ENCODE data around the gene PPM1L. TPM values are rescaled to one million over a fixed set of nuclear protein-coding genes. Genes with fewer than 3 reads are reported as not detected.
A peak's percentile ranks its signal among the peaks of the same experiment; 100 is the strongest.

Gene PPM1L
- total RNA-seq, 1 donor from 2014 or later = 13.5 TPM

- DNase-seq (no peak), ATAC-seq (peak; percentile 15)
- intact Hi-C loops (cut with DNase I) = no loop called here
- Histone ChIP-seq H3K27me3 (no peaks in the 10 kb centered on the region), H3K27ac (no peak overlapping the region), H3K9me3 (no peaks in the 10 kb centered on the region), H3K36me3 (no peaks in the 10 kb centered on the region), H3K4me3 (no peak overlapping the region), H3K4me1 (peaks cover 4% of the 10 kb centered on the region)
- TF ChIP-seq, protein P1, sequence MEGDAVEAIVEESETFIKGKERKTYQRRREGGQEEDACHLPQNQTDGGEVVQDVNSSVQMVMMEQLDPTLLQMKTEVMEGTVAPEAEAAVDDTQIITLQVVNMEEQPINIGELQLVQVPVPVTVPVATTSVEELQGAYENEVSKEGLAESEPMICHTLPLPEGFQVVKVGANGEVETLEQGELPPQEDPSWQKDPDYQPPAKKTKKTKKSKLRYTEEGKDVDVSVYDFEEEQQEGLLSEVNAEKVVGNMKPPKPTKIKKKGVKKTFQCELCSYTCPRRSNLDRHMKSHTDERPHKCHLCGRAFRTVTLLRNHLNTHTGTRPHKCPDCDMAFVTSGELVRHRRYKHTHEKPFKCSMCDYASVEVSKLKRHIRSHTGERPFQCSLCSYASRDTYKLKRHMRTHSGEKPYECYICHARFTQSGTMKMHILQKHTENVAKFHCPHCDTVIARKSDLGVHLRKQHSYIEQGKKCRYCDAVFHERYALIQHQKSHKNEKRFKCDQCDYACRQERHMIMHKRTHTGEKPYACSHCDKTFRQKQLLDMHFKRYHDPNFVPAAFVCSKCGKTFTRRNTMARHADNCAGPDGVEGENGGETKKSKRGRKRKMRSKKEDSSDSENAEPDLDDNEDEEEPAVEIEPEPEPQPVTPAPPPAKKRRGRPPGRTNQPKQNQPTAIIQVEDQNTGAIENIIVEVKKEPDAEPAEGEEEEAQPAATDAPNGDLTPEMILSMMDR (IDR thresholded peaks at IDR 0.05) = no peak
Observed at GRCh38 chr3:160808838-160809237, 52.8 kb downstream of the PPM1L start.

DNA sequence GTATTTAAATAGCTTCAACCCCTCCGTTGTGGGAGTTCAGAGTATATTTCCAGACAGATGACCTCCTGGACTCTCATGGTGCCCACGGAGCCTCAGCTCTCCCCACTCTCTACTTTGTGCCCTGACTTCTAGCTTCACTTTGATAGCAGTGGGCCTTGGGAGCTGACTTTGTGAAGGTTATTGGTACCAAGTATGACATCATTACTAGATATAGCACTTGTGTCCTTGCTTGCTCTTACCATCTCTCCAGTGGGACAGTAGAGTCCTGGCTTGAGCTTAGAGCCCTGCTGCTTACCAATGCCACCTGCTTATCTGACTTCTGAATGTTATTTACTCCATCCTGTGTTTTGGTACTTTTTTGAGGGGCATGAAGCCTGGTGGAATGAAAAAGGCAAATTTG is 53.4 kb downstream of the PPM1L start:
- TF ChIP-seq, protein P1 (IDR thresholded peaks at IDR 0.05) = no peak
- no peaks in the 10 kb centered on the region for H3K36me3 ChIP-seq
- no peak for ATAC-seq
- H3K4me1 ChIP-seq = peaks cover 4% of the 10 kb centered on the region
- no peaks in the 10 kb centered on the region for H3K9me3 ChIP-seq
- no peak overlapping the region for H3K4me3 ChIP-seq
- H3K27ac ChIP-seq = no peak overlapping the region
- intact Hi-C loops (cut with DNase I) = no loop called here
- H3K27me3 ChIP-seq = no peaks in the 10 kb centered on the region
- DNase-seq = no peak

GRCh38 chr3:160810362-160811236 is 54.6 kb downstream of the PPM1L start:
- no peak overlapping the region for H3K4me3 ChIP-seq
- no peaks in the 10 kb centered on the region for H3K36me3 ChIP-seq
- DNase-seq = no peak
- H3K9me3 ChIP-seq = no peaks in the 10 kb centered on the region
- ATAC-seq = no peak
- H3K27me3 ChIP-seq = no peaks in the 10 kb centered on the region
- intact Hi-C loops (cut with DNase I) = no loop called here
- H3K4me1 ChIP-seq = peaks cover 4% of the 10 kb centered on the region
- TF ChIP-seq, protein P1 (IDR thresholded peaks at IDR 0.05) = no peak
- no peak overlapping the region for H3K27ac ChIP-seq

DNA sequence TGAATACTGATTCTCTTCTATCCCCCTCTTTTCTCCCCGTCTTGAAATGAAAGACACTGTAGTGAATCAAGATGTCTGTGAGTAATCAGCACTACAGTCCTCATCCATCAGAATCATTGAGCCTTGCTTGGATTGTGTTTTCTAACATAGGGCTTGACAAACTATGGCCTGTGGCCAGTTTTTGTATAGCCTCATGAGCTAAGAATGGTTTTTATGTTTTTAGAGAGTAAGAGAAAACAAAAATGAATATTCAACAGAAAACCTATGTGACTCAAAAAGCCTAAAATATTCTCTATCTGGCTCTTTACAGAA is 55.2 kb downstream of the PPM1L start:
- intact Hi-C loops (cut with DNase I) = no loop called here
- no peak overlapping the region for H3K27ac ChIP-seq
- no peaks in the 10 kb centered on the region for H3K36me3 ChIP-seq
- no peak overlapping the region for H3K4me3 ChIP-seq
- ATAC-seq (no peak), DNase-seq (no peak)
- H3K27me3 ChIP-seq = no peaks in the 10 kb centered on the region
- no peaks in the 10 kb centered on the region for H3K9me3 ChIP-seq
- peaks cover 4% of the 10 kb centered on the region for H3K4me1 ChIP-seq
- TF ChIP-seq, protein P1 (IDR thresholded peaks at IDR 0.05) = no peak

DNA sequence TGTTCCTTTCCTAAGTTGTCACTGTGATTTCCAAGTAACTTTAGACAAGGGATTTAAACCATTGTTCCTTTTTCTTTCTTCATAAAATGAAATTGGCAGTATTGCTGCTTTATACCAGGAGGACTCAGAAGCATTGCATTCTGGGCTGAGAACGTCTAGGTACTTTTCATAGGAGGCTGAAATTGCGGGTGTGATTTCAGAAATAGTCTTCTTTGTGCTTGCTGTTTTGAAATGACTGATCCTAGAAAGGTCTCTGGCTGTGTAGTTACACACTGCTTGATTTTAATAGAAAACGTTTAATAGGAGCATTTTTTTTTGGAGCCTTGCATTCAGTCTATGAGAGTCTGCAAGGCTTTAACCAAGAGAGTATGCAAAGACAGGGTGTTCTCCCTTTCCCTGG is 56.3 kb downstream of the PPM1L start:
- no peak overlapping the region for H3K4me3 ChIP-seq
- H3K9me3 ChIP-seq = no peaks in the 10 kb centered on the region
- no peak overlapping the region for H3K27ac ChIP-seq
- ATAC-seq = no peak
- no peaks in the 10 kb centered on the region for H3K27me3 ChIP-seq
- DNase-seq = no peak
- no peaks in the 10 kb centered on the region for H3K36me3 ChIP-seq
- TF ChIP-seq, protein P1 (IDR thresholded peaks at IDR 0.05) = no peak
- H3K4me1 ChIP-seq = peaks cover 4% of the 10 kb centered on the region
- intact Hi-C loops (cut with DNase I) = no loop called here

Measured in upper lobe of right lung (tissue), 1 donor.